ENCODE data around the gene ANKRD53.
"Not testable (repeated sequence)": the region's sequence is repeated elsewhere in the genome, so short reads cannot be mapped to it uniquely, and the experiment has no call there.

ANKRD53 gene

DNA sequence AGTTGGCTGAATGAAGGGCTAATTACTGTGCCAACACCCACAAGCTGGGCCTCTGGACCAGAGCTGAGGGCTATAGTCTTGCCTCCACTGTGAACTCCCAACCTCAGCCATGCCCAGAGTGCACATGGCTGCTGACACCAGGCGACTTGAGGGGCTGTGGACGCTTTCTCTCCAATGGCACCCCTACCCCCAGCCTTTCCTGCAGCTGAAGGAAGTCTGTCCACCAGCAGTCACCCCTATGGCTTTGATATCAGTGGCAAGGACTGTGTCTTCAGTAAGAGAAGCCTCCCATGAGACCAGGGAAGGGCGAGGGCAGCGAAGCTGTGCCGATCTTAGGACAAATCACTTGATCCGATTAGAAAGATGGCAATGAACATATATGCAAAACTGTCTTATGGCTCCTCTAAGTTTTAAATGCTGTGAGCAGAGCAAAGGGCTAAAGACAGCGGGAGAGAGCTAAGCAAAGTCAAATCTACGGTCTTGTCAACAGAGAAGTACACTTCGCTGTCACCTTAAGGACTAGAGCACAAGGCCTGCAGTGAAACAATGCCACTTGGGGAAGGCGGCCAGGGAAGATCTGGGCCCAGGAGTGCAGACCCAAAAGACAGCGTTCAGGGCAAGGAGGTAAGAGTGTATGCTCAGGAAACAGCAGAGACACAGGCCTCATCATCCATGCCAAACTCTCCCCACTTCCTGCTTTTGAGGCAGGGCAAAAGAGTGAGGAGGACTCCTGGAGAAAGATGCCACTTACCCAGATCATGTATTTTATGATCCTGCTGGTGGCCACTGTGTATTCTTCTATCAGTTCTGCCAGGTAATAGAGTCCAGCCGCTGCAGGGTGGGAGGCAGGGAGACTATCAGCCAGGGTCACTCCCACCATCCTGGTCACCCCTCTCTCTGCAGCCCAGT lies 14.8 kb downstream of the ANKRD53 start:
- no peak for DNase-seq

DNA sequence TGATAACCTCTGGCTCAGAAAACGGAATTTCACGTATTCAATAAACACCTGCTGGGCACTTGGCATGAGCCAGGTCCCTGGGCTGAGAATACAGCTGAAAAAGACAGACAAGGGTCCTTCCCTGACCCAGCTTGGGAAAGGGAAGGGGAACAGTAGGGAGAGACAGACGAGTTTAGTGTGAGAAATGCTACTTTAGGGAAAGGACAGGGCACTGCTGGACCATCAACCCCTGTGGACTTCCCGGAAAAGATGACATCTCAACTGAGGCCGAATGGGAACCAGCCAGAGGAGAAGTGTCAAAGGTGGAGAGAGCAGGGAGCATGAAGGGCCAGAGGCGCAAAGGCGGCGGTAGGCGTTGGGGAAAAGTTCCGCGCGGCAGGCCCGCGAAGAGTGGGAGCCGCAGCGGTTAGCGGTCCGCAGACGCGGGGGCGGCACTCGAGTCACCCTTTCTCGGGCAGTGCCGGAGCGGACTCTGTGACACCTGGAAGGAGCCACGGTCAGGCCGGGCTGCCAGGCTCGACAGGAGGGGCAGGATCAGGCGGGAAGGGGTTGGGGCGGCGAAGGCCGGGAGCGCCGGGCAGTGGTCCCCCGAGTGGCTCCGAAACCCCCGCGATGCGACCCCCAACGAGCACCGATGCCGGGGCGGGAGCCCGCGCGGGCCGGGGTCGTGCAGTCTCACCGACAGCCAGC lies 15.7 kb downstream of the ANKRD53 start:
- DNase-seq, result no peak

DNA sequence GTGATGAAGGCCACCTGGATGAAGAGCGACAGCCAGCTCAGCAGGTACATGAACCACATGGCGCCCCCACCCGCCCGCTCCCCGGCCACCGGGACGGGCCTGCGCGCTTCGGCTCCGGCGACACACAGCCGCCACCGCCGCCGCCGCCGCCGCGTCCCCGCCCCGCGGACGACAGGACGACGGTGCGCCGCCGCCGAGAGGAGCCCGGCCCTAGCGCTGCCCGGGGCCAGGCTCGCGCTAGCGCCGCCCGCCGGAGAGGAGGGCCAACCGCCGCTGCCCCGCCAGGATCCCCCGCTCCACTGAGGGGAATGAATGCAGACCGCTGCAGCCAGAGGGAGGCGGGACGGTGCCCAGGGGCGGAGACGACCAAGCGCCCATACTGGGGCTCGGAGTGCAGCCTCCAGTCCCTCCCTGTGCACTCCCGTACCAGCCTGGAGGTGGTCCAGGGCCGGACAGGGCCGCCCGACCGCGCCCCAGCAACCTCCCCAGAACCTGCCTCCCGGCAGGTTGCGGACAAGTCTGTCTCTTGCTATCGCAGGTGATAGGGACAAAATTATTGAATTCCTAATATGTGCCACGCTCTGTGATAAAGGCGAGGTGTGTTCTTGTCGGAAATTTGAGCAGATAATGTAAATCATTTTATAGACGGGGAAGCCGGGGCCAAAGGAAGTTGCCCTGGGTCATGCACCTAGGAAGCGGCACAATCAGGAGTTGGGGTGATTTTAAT lies 16.4 kb downstream of the ANKRD53 start, which contains the start of gene TEX261:
TEX261 (minus strand) TSS at position 175 of the 727 bp plus-strand sequence; CDS start at position 59, 116 bp downstream.
- DNase-seq, result peak; percentile 83

DNA sequence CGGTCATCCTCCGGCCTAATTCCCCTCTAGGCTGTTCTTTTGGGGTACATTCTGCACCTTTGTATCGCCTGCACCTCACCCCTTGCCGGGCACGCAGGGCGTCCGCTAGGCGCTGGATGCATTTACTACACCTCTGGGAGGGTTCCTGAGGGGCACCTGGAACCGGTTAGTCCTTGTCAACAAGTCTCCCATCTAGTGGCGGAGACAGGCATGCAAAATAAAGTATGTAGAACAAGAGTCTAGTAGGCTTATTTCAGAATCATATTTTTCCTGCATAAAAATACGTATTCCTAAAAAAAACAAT lies 16.9 kb downstream of the ANKRD53 start:
- DNase-seq, result peak; percentile 53

DNA sequence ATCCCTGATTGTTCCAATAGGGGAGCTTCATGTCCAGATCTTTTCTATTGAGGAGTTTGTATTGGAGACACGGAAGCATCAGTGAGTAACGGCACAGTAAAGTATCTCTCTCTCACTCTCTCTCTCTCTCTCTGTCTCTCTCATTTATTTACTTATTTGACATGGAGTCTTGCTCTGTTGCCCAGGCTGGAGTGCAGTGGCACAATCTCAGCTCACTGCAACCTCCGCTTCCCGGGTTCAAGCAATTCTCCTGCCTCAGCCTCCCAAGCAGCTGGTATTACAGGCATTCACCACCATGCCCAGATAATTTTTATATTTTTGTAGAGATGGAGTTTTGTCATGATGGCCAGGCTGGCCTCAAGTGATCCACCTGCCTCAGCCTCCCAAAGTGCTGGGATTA lies 20.5 kb downstream of the ANKRD53 start:
- DNase-seq, result not testable (repeated sequence)

DNA sequence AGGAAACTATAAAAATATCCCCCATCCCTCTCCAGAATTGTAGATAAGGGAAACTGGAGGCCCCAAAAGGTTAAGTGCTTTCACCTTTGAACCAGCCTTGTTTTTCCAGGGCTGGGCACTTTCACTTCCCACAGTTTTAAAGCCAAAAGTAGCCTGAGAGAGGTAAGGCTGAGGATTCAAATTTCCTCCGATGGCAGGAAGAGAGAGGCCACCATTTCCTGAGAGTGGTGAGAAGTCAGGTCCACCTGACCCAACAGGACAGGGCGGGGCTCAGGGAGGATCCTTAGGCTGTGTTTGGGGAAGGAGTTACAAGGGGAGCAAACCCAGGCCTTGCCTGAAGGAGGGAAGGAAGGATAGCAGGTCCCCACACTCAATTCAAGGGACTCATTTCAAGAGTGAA lies 20.9 kb downstream of the ANKRD53 start:
- no peak for DNase-seq

DNA sequence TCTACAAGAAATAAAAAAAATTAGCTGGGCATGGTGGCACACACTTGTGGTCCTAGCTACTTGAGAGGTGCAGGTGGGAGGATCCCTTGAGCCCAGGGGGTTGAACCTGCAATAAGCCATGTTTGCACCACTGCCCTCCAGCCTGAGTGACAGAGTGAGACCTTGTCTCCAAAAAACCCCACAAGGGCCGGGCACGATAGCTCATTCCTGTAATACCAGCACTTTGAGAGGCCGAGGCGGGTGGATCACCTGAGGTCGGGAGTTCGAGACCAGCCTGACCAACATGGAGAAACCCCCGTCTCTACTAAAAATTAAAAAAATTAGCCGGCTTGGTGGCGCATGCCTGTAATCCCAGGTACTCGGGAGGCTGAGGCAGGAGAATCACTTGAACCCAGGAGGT lies 21.5 kb downstream of the ANKRD53 start:
- DNase-seq, result not testable (repeated sequence)

DNA sequence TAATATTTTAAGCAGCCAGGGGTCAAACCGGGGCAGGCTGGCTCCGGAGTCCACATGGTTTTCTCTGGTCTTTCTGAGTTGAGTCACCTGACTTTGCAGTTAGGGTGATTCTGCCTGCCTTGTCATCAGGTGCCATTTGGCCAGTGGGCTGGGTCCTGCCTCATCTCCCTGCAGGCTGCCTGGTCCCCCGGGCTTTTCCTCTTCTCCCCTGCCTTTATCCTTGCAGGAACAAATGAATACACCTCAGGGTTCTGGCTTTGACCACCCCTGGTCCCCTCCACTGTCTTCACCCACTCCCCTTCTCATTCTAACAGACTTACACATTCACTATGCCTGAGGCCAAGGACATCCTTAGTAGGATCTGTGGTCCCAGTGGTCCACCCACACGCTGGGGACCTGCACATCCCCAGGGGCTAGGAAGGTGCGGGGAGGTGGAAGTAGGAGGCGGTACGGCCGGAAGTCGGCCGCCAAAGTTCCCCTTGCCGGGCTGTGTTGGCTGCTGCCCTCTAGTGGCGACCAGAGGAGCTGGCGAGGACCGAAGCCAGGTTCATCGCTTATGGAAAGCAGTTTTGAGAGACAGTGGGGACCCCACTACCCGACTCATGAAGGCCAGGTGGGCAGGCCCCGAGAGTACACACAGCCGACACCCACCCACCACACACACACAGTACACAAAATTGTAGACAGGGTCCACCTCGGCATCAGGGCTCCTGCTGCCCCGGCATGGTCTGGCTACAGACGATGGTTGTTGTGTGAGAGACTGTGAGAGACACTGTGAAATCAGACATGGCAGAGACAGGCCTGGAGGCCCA lies 22.6 kb downstream of the ANKRD53 start:
- DNase-seq, result peak; percentile 71

DNA sequence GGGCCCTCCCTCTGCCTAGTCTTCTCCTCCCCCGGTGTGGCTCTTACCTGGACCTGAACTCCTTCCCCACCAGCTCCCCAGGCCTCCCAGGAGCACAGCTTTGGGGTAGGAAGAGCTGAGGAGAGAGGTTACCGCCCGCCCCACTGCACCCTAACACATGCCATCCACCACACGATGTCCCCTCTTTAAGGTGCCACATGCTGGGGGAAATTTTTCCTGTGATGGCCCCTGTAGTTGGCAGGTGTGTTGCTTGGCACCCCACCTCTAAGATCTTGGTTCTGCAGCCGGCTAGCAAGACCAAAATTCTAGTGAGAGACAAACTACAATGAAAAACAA lies 23.1 kb downstream of the ANKRD53 start:
- no peak for DNase-seq

DNA sequence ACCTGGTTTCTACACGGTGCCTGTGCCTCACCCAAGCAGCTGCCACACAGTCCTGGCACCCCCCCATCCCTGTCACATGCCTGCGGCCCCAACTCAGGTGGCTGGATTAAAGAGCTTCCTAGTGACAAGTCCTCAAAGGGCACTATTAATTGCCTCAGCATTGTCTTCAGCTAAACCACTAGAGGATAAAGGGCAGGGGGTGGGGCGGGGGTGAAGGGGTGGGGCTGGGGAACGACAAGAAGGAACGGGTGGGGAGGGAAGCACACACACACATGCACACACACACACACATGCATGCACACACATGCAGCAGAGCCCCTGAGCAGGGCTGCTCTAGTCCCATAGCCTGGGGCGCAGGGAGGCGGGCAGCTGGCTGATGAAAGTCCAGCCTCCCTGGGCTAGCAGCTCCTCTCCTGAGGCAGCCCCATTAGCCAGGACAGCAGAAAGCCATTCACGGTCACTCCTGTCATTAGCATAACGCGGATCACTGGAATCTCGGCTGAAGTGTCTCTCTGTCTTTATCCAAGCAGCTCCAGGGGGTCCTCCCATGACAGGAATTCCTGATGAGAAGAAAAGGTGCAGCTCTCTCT lies 23.6 kb downstream of the ANKRD53 start:
- no peak for DNase-seq

DNA sequence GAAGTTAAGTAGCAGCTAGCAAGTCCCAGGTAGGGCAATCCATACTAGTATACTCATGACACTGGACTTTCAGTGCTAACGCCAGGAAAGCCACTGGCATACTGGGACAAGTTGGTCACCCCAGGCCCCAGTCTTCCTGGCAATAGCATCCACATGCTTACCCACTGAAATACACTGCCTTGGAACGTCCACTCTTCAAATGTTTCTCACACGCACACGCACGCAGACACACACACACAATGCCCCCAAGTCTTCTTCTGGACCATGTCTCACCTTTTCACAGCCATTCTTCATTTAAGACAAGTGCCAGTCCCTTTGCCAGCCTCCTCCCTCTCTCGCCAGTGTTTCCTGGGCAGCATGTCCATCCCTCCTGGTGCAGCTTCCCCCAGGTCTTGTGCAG lies 25.0 kb downstream of the ANKRD53 start:
- DNase-seq, result no peak

DNA sequence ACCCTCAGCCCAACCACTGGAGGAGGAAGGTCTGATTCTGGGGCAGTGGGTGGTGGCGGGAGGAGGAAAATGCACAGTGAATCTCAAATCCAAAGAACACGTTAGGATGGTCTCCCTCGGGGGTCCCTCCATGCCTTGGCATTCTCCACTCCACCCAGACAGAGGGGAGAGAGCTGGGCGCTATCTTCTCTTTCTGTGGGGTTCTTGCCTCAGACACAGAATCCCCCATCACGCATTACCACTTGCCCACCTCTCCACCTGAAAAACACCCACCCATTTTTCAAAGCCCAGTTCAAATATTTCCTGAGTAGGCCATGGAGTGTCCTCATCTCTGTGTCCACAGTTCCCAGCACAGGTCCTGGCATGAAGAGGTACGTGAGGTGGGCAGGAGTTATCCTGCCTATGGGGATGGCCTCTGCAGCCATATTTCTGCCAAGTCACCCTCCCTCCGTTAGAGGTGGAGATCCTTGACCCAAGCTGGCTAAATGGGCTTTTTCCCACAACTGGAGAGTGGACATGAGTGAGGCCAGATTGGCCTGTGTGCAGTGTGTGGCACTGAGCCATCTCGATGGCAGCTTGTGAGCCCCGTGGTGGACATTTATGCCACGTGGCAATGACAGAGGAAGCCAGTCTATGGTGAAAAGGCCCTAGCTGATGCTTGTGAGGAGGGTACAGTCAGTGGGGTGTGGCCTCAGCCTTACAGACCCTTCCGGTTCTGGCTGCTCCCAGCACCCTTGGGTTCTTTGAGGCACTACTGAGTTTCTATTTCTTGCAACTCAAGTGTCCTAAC lies 25.7 kb downstream of the ANKRD53 start:
- DNase-seq, result no peak

DNA sequence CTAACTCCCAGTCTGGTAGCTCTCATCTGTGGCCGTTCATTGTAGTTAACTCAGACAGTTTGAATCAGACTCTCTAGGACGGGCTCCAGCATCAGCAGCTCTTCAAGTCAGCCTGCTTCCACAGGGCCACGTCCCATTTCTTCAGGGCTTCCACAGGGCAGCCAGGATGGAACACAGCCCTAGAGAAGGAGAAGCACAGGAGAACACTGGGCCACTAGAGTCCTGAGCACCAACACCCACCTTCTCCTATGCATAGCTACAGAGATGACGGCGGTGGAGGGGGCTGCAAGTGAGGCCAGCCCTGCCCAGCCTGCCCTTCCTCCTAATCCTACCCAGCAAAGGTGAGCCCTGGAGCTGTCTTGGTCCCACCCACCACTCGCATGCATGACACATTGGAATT lies 26.4 kb downstream of the ANKRD53 start:
- DNase-seq, result no peak

DNA sequence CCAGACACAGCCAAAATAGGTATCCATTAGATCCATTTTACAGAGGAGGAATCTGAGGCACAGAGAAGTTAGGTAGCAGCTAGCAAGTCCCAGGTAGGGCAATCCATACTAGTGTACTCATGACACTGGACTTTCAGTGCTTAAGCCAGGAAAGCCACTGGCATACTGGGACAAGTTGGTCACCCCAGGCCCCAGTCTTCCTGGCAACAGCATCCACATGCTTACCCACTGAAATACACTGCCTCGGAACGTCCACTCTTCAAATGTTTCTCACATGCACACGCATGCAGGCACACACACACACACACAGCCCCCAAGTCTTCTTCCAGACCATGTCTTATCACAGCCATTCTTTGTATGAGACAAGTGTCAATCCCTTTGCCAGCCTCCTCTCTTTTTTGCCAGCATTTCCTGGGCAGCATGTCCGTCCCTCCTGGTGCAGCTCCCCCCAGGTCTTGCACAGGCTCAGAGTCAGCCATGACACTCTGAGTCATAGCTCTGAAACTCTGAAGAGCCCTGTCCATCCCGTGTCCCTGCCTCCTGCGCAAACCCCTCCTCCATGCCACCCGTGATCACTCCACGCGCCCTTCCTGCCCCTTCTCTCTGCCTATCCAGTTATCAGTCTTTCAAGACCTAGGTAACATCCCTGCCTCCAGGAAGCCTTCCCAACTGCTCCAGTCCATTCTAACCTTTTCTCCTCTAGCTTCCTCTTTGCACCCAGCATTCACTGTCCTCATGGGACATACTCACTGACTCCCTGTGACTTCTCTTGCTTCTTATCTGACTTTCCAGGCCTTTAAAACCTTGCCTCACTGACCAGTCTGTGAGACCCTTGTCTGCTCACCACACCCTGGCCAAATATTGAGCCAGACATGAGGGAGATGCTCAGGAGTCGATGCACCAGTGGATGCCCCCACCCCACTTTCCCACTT lies 27.1 kb downstream of the ANKRD53 start:
- DNase-seq, result no peak

DNA sequence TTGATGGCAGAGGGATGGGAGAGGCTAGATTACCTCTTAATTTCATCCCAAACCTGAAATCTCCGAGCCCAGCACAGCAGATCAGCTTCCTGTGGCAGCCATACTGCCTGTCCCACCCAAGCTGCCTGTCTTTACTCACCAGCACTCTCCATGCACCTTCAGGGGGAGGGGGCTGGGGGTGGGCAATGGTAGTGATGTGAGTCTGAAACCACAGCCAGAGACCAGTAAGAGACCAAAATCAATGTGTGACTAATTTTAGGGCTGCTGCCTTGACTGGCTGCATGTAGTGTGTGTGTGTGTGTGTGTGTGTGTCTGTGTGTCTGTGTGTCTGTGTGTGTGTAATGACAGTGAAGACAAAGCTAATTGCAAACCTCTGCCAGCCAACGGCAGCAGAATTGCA lies 27.9 kb downstream of the ANKRD53 start:
- DNase-seq, result no peak

DNA sequence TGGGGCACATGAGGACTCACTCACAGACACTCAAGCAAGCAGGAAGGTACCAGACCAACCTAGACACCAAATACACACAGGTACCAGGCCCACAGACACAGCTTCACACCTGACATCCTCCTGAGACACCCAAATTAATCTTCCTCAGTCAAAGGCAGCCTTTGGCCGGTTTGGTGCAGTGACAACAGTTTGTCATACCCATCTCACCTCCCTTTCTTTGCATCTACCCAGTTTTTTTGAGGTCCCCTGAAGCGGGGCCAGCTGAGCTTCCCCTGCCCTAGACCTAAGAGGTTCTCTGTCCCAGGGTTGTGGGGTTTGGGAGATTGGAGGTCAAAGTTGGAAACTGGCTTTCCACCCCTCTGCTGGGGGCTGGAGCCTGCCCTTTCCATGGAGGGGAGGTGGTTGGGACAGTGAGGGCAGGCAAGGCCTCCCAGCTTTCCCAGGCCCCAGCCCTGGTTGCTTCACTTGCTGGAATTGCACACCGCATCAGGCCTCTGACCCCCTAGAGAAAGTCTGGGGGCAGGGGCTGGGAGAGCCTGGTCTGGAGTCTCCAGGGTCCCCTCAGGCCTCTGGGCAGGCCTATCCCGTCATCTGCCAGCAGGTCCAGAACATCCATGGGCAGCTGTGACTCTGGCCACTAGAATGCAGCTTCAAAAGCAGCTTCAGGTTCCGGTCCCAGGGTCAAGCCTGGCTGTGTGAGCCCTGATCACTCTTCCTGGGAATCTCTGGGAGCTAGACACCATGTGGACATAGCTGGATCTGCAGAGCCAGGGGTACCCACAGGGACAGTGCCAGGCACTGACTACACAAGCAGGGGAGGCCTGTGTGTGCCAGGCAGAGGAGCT lies 28.7 kb downstream of the ANKRD53 start:
- no peak for DNase-seq

DNA sequence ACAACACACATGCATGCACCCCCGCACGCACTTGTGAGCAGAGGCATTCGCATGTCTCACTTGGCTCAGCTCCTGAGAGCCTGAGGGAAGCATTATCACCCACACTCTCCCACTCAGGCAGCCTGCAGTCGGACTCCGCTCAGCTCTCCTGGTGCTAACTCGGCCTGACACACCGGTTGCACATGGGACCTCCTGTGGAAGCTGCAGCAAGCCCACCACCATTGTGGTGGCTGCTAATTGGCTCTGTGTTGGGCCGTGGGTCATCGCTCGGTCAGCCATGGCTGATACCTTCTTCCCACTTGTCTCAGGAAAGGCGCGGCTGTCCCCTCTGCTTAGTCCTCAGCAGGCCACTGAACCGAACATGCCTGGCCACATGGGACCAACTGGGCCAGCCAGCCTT lies 29.9 kb downstream of the ANKRD53 start:
- DNase-seq, result no peak

DNA sequence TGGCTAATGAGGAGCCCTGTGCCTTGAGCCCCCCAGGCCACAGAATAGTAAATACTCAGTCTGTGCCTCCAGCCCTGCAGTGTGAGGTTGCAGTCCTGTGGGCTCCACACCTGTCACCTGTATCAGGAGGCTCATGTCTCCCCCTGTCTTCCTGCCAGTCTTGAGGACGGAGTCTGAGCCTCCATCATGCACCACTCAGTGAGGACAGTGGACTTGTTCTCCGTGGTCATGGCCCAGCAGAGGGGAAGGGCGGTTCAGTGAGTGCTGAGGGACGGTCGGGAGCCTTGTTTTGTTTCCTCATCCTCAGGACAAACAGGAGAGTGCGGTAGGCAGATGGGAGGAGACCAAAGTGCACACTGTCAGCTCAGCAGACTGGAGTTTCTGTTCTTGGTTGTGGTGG lies 33.4 kb downstream of the ANKRD53 start:
- not testable (repeated sequence) for DNase-seq

DNA sequence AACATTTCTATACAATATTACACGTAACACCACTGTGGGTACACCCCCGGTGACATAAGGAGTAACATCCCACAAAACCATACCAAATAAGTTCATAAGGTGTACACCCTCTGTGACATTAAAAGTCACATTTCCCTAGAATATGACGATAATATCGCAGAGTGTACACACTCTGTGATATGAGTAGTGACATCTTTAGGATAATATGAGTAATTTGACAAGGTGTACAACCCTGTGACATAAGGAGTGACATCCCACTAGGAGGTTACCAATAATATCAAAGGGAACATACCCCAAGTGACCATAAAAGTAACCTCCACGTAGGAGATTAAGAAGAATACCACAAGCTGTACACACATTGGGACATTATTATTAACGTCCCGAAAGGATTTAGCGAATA lies 40.2 kb downstream of the ANKRD53 start:
- no peak for DNase-seq
